Activated gamma-delta T cell treated with anti-CD3 and anti-CD28 coated beads, Interleukin-2, amount 50 U/mL, for 16 hours (primary cell): ENCODE measurements around the gene ZNF318.
"Not testable (repeated sequence)": the region's sequence is repeated elsewhere in the genome, so short reads cannot be mapped to it uniquely, and the experiment has no call there.

Source experiments
- DNase-seq: peaks from one replicate; pipeline ENCODE4 v3.0.0-alpha.2; 2020; ENCODE audit warnings: low read depth

Gene ZNF318

GRCh38 chr6:43335469-43335868 is 34.0 kb downstream of the ZNF318 start:
- DNase-seq = no peak

DNA sequence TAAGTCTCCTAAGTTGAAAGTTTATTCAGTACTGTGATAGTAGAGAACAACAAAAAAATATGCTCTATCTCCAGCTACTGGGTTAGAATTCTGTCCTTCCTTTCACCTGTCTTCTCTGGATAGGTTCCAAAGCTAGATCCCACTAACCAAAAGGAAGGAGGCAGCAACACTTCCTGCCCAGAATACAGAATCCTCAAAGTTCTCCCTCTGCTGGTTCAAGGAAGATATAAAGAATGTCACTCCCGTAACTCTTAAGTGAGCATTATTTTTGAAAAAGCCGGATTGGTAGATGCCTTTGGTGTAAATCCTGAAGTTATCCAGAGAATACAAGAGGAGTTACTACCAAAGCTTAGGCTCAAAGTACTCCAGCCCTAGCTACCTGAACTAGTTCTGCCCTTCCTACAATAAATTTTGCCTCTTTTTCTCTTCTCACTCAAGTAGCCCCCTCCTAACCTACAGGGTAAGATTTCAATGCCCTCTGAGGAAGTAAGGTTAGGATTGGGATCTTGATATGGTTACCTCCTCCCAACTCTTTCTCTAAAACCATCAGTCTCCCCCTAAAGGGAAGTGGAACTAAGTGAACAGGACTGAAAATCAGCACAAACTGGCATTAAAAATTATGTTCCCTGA is 34.9 kb downstream of the ZNF318 start:
- no peak for DNase-seq

DNA sequence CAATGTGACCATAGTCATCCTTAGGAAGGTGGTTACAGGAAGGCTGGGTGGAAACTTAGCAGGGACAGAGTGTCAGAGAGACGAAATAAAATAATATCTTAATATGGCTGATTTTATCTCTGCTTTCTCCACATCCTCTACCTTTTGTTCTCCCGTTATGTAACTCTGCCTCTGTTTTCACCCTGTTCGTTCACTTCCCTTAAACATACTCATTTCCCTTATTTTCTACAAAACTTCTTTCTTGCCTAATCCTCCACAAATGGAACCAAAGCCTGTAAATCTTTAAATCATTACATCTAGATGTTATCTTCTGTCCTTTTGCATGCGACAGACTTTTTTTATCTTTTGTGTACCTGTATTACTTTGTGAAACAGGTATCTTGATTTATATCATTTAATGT is 37.6 kb downstream of the ZNF318 start:
- DNase-seq = no peak

DNA sequence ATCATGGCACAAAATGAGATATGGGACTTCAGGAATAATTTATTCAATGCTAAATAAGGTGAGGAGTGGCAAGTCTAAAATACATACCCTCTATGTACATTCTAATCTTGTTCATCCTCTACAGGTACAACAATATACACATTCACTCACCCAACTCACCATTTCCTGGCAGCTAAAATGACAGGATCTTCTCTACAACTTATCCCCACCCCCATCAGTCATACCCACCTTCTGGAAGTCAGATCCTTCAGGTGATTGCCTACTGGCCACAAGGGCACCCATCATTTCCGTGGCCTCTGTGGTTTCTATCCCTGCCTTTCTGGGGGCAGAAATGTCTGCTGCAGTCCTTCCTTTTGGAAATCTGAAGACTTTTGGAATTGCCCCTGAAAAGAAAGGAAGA is 38.0 kb downstream of the ZNF318 start:
- no peak for DNase-seq

DNA sequence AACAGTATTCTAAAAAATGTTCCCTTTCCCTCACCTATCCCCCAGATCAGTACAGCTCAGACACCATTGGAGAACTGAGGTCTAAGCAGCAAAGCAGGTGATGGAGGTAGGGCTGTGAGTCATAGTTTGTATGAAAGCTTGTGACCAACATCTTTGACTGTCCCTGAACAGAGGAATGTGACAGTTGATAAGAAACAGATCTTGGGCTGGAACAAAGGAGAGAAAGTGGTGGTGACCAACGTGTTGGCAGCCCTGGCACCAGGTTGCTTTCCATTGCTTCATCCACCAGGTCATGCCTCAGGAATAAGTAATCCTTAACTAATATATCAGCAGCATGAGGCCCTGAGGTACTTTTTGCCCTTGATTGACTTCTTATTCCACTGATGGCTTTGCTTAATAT is 40.9 kb downstream of the ZNF318 start:
- DNase-seq = no peak

GRCh38 chr6:43325876-43326275 is 43.6 kb downstream of the ZNF318 start:
- no peak for DNase-seq

DNA sequence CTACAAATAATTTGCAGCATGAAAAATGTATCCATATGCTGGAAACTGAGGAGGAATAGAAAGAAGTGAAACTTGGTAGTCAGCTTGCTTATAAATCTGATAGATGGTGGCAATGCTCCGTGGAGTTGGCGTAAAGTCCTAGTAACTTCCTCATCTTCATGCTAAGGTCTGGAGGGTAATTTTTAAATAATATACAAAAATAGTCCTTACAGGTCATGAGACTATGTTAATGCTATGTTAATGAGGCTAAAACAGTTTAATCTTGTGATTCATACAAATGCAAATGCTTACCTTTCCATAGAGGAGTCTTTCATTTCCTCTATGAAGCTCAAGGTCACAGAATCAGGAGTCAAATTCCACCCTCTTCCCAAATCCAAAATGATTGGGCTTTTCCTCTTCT is 51.4 kb downstream of the ZNF318 start:
- DNase-seq = no peak

DNA sequence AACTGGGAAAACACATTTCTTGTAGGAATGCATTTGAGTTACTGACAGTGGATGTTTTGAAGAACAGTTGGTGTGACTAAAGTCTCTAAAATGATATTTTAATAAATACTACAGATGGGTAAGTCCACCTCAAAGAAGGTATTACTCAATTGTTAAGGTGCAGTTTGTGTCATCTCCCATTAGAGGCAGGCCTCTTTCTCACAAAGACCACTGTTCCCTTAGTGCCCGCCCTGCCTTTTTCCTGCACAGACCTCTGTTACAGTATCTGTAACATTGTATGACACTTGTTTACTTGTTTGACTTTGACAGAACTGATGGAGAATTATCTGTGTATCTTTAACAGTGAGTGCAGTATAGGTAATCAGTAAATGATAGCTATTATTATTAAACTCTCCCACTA is 55.6 kb downstream of the ZNF318 start:
- no peak for DNase-seq

- DNase-seq = no peak
These were observed 57.8 kb downstream of the ZNF318 start for GRCh38 chr6:43311666-43312065.

- DNase-seq = no peak
These were observed 58.8 kb downstream of the ZNF318 start for GRCh38 chr6:43310624-43311023.

DNA sequence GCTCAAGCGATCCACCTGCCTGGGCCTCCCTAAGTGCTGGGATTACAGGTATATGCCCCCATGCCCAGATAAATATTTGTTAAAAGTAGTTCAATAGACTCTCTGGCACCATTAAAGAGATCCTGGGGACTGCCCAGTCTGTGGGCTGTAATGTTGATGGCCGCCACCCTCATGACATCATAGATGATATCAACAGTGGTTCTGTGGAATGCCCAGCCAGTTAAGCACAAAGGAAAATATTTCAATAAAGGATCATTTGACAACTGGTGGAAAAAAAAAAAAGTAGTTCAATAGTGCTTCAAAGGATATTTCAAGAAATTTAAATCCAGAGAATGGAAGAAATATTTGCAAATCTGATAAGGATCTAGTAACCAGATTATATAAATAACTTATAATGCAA is 59.3 kb downstream of the ZNF318 start:
- DNase-seq = no peak

DNA sequence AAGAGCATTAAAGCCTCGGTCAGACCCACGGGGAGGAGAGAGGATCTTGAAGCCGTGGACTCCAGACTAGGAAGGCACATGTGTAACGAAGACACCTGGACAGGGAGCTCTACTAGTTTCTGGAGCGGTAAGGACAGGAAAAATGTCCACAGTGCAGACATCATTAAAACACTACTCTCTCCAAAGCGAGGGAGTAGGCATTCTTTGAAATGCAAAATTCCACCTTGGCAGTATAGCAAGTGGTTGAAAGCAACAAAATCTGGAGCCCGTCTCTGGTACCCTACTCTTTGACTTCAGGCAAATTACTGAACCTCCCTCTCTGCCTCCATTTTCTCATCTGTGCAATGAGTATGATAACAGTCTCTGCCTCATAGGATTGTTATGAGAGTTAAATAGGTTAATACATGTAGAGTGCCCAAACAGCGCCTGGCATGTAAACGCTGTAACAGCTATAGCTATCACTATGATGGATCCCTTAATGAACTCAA is 60.4 kb downstream of the ZNF318 start:
- DNase-seq = no peak

GRCh38 chr6:43308101-43308989 is 61.1 kb downstream of the ZNF318 start, which contains the start of gene CRIP3:
Gene CRIP3 (minus strand): TSS chr6:43308826. CDS start chr6:43308792, 34 bp downstream.
- DNase-seq = peak; percentile 14

GRCh38 chr6:43307451-43308100 is 61.9 kb downstream of the ZNF318 start:
- no peak for DNase-seq

GRCh38 chr6:43306086-43306485 is 63.4 kb downstream of the ZNF318 start:
- no peak for DNase-seq

DNA sequence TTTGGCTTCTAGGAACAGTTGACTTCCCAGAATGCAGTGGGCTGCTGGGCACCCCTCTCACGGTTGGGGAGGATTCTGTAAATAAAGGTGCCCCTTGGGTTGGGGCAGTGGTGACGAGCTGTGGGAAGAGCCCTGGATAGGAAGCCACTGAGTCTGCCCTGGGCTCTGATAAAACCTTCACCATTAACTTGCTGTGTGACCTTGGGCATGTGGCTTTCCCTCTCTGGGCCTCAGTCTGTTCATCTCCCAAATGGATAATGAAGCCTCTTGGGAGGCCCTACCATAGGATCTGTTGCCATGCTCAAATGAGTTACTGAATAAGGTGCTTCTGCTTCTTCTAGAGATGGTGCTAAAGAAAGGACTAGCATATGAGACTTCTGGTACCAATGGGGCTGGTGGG is 64.6 kb downstream of the ZNF318 start:
- no peak for DNase-seq

GRCh38 chr6:43304361-43304760 is 65.1 kb downstream of the ZNF318 start:
- DNase-seq = no peak

DNA sequence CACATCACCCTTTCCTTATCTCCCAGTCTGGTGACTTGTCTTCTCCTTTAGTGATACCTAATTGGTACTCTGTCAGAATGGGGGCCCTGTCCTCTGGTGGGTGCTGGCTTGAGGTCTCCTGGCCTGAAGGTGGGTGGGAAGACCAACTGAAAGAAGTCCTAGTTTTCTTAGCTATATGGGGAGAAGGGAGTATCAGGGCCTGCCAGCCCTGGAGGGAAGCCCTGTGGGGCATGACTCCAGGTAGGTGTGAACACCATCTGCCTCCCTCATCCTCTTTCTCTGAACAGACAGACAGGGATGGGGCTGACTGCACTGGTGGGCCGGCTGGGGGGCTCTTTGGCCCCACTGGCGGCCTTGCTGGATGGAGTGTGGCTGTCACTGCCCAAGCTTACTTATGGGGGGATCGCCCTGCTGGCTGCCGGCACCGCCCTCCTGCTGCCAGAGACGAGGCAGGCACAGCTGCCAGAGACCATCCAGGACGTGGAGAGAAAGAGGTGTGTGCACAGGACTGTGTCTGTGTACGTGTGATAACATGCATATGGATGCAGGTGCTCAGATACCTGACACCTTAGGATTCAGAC is 65.6 kb downstream of the ZNF318 start:
- no peak for DNase-seq

- not testable (repeated sequence) for DNase-seq
These were observed 66.4 kb downstream of the ZNF318 start for GRCh38 chr6:43303006-43303405.

- no peak for DNase-seq
These were observed 67.3 kb downstream of the ZNF318 start for GRCh38 chr6:43302126-43302525.

DNA sequence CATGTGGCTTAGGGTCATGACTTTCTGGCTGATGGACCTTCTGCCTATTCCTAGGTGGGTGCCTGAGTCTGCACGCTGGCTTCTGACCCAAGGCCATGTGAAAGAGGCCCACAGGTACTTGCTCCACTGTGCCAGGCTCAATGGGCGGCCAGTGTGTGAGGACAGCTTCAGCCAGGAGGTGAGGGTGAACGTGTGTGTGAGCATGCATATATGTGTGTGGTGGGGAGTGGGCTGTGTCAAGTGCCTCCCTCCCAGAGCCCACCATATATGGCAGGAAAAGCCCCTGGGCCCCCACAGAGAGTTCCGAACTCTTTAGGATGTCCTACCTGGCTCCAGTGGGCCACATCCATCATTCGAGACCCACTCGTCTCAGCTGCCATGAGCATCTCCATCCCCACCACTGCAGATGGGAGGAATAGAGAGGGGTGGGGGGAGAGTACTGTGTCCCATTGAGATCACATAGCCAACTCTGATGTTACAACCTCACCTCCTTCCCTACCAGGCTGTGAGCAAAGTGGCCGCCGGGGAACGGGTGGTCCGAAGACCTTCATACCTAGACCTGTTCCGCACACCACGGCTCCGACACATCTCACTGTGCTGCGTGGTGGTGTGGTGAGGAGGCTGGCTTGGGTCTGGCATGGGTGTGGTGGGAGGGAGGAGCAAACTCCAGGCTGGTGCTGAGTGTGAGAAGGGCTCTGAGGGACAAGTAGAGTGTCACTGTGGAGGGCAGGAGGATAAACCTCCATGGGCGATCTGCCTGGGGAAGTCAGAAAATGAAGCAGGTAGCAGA is 68.2 kb downstream of the ZNF318 start:
- DNase-seq = no peak
